Right lobe of liver (tissue), 6 donors: ENCODE data around the gene FEM1B. TPM values are rescaled to one million over a fixed set of nuclear protein-coding genes. Genes with fewer than 3 reads are reported as not detected.

Source experiments
- ATAC-seq, 4 donors: fragments of 200-7000 bp; cut with Tn5 transposase; one replicate each; pipeline ENCODE4 v1.9.1; 2020; ENCODE audit warnings: mild to moderate bottlenecking in 4 of 4, moderate library complexity in 4 of 4
- DNase-seq, 3 donors: peaks; one replicate each; pipeline ENCODE4 v3.0.0-alpha.2; 2020
- H3K27ac ChIP-seq, 3 donors: fragments of 200-600 bp; one replicate each; pipeline ENCODE4 v1.8.0; 2022
- H3K27me3 ChIP-seq, 2 donors: fragments of 200-600 bp; one replicate each; pipeline ENCODE4 v1.8.0; 2022
- H3K36me3 ChIP-seq, 4 donors: fragments of 200-600 bp; sonication (generic) in 1 of 4; one replicate each; pipeline versions ENCODE4 v1.5.1 to v1.8.0; 2017 to 2022; ENCODE audit warnings: control low read depth in 1 of 4
- H3K4me1 ChIP-seq, 4 donors: fragments of 200-600 bp; sonication (generic) in 1 of 4; one replicate each; pipeline versions ENCODE4 v1.5.1 to v1.8.0; 2017 to 2022; ENCODE audit warnings: control low read depth in 1 of 4
- H3K4me3 ChIP-seq, 3 donors: fragments of 200-600 bp; one replicate each; pipeline ENCODE4 v1.8.0; 2022
- H3K9me3 ChIP-seq, 4 donors: fragments of 200-600 bp; sonication (generic) in 1 of 4; one replicate each; pipeline versions ENCODE4 v1.5.1 to v1.8.0; 2017 to 2022; ENCODE audit warnings: control low read depth in 1 of 4
- POLR2A ChIP-seq: fragments of 450-650 bp; IDR thresholded peaks from one replicate; pipeline ENCODE4 v1.6.1; 2017; ENCODE audit warnings: antibody characterized with exemption, mild to moderate bottlenecking
- WGBS: methylation state at CpG from one replicate; pipeline ENCODE4 v1.1.6; 2018; ENCODE audit warnings: low coverage, low lambda C conversion rate; ENCODE audit not compliant: insufficient coverage; ENCODE audit errors: missing lambda C conversion rate; 5-methylcytosine and 5-hydroxymethylcytosine counted together
- intact Hi-C, 2 donors: fragments of 100-400 bp; cut with DNase I; formaldehyde crosslinking; loops; one replicate each; pipeline versions ENCODE4 v1.11.2 to v1.14.1; 2022
- total RNA-seq, 6 experiments: library from RNA; depleted of rRNA in 2 of 6; stranded (reverse); fragments of >200 nt in 2 of 6; fragmentation: NEBNext Ultra II Directional in 3 of 6; extraction: Animal tissue kit (Norgen Biotek cat#: 25700) in 3 of 6; gene quantifications; one replicate each; pipeline versions ENCODE4 v1.1.0 to v1.2.4, GENCODE V29; 2016 to 2023
- TF ChIP-seq, protein P1 (sequence below), 4 donors: fragments of 200-600 bp in 3 of 4; fragments of 450-650 bp in 1 of 4; IDR thresholded peaks; one replicate each; pipeline versions ENCODE4 v1.5.1 to v1.8.0; 2016 to 2022; ENCODE audit warnings: antibody characterized with exemption in 4 of 4, mild to moderate bottlenecking in 2 of 4
- donor health status: DM: no; HTN: yes; CAD: no.
- donor health status: DM: no; HTN: no; CAD: no.
- donor health status: DM: no; HTN: no; CAD: no.
- donor health status: DM: no; HTN: yes; CAD: no.
- donor health status: DM: no; HTN: yes; CAD: no.

Gene FEM1B
- total RNA-seq, 6 experiments from 2014 or later: 17.7 to 28.3 (median 23.1) TPM

DNA sequence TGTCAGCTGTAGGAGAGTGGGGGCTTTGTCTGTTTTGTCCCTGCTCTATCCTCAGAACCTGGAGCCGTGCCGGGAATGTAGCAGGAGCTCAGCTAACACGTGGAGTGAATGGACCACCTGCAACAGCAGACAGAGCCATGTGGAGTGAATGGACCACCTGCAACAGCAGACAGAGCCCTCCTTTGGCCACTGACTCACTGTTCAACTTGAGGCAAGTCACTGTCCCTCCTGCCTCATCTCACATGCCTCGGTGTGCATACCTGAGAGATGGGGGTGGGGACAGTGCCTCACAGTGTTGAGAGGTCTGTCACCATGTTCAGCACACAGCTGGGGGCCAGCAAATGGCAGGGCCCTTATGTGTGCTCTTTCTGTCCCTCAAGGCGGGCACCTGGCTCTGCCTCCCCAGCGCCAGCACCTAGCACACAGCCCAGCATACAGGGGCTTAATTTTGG is 27.9 kb downstream of the FEM1B start:
- 87% methylated on average over 4 of the region's 6 CpGs for WGBS
- H3K4me3 ChIP-seq: no peak overlapping the region
- H3K36me3 ChIP-seq: no peaks in the 10 kb centered on the region
- ATAC-seq (no peak), DNase-seq (peak in 1 of 3 donors; percentile 31)
- no peak for TF ChIP-seq POLR2A
- TF ChIP-seq, protein P1, sequence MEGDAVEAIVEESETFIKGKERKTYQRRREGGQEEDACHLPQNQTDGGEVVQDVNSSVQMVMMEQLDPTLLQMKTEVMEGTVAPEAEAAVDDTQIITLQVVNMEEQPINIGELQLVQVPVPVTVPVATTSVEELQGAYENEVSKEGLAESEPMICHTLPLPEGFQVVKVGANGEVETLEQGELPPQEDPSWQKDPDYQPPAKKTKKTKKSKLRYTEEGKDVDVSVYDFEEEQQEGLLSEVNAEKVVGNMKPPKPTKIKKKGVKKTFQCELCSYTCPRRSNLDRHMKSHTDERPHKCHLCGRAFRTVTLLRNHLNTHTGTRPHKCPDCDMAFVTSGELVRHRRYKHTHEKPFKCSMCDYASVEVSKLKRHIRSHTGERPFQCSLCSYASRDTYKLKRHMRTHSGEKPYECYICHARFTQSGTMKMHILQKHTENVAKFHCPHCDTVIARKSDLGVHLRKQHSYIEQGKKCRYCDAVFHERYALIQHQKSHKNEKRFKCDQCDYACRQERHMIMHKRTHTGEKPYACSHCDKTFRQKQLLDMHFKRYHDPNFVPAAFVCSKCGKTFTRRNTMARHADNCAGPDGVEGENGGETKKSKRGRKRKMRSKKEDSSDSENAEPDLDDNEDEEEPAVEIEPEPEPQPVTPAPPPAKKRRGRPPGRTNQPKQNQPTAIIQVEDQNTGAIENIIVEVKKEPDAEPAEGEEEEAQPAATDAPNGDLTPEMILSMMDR (IDR thresholded peaks at IDR 0.05): no peak
- H3K27ac ChIP-seq: no peak overlapping the region
- H3K27me3 ChIP-seq: no peaks in the 10 kb centered on the region
- H3K9me3 ChIP-seq: no peaks in the 10 kb centered on the region
- intact Hi-C loops: loop anchor here in 1 of 2 donors (10.0 kb wide), 1 partner anchor 51 kb away; no protein-coding TSS in a partner anchor
- H3K4me1 ChIP-seq: peaks cover 0 to 20% (median 3%) of the 10 kb centered on the region in 4 donors

DNA sequence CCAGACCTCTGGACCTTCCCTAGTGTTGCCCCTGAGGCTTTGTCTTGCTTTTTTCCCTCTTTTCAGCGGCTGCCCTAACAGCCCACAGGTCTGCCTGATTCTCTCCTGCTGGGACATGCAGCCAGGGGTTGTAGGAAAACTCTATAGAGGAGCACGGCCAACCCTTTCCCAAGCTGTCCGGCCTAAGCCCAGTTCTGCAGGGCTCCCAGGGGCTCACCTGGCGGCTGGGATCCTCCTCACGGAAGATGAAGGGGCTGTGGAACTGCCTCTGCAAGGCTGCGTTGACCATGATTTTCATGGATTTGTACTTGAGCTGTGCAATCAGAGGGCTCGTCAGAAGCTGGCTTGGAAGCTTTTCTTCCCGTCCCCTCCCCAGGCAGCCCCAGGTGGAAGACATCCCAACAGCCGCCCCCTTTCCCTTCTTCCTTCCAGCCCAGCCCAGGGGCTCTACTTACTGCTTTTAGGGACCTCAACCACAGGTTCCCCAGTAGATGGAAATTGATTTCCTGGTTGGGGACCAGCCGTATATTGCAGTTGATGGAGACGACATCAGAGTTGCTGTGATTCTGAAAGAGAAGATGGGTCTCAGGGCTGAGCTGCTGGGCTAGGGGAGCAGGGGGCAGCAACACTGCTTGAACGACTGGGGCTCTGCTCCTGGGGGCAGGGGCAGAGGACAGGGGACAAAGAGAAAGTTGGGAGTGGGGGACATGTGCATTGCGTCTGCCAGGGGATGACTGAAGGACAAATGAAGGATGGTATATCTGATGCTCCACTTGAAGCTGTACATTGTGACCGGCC is 29.8 kb downstream of the FEM1B start:
- Histone ChIP-seq H3K27me3 (no peaks in the 10 kb centered on the region), H3K36me3 (no peaks in the 10 kb centered on the region), H3K4me3 (no peak overlapping the region), H3K4me1 (peaks cover 0 to 8% (median 3%) of the 10 kb centered on the region in 4 donors), H3K9me3 (no peaks in the 10 kb centered on the region), H3K27ac (no peak overlapping the region)
- ATAC-seq (no peak), DNase-seq (peak in 1 of 3 donors; percentile 32)
- WGBS: 53% methylated on average over 10 of the region's 14 CpGs
- TF ChIP-seq, protein P1 (IDR thresholded peaks at IDR 0.05): no peak
- TF ChIP-seq POLR2A: no peak
- intact Hi-C loops: loop anchor here in 1 of 2 donors (10.0 kb wide), 1 partner anchor 53 kb away; no protein-coding TSS in a partner anchor

DNA sequence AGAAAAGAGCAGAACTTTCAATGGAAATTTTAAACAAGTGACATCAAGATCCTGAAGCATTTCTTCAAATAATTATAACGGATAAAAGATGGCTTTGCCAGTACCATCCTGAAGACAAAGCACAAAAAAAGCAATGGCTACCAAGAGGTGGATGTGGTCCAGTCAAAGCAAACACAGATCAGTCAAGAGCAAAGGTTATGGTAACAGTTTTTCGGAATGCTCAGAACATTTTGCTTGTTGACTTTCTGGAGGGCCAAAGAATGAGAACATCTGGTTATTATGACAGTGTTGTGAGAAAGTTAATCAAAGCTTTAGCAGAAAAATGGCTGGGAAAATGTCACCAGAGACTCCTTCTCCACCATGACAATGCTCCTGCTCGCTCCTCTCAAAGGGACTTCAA is 31.5 kb downstream of the FEM1B start:
- Histone ChIP-seq H3K27ac (no peak overlapping the region), H3K27me3 (no peaks in the 10 kb centered on the region), H3K36me3 (no peaks in the 10 kb centered on the region), H3K4me3 (no peak overlapping the region), H3K4me1 (peaks cover 0 to 8% (median 3%) of the 10 kb centered on the region in 4 donors), H3K9me3 (no peaks in the 10 kb centered on the region)
- intact Hi-C loops: loop anchor here in 1 of 2 donors (10.0 kb wide), 1 partner anchor 54 kb away; no protein-coding TSS in a partner anchor
- ATAC-seq: peak in 1 of 4 donors; percentile 24
- 45% methylated on average over 3 of the region's 3 CpGs for WGBS
- TF ChIP-seq POLR2A: no peak
- TF ChIP-seq, protein P1 (IDR thresholded peaks at IDR 0.05): no peak
- peak in 1 of 3 donors; percentile 19 for DNase-seq

DNA sequence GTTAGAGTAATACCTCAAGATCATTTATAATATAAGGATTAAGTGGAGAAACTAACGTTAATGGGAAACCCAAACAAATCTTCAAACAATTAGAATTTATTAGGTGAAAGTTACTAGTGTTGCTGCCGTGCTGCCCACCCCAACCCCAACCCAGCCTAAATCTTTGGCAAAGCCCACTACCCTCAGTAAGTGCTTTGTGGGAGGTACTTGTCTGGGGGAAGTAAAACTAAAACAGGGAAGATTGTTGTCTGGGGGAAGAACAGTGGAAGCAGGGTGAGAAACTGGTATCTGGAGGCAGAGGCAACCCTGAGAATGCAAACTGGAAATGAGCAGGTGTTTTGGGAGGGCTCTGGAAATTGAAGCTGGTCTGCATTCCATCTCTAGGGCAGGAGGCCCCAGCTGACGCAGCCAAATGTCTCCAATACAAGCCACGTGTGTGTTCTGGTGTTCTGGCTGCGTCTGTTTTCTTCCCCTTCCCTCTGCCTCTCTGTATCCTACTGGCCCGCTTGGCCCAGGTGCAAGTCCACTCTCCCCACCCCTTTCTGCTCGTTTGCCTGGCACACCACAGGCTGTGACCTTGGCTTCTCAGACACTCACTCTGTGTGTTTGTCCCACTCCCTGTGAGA is 32.7 kb downstream of the FEM1B start:
- TF ChIP-seq POLR2A: no peak
- TF ChIP-seq, protein P1 (IDR thresholded peaks at IDR 0.05): no peak
- peak; percentile 56 to 75 (median 72) for ATAC-seq
- intact Hi-C loops: loop anchor here in 1 of 2 donors (10.0 kb wide), 1 partner anchor 75 kb away; no protein-coding TSS in a partner anchor
- H3K36me3 ChIP-seq: no peaks in the 10 kb centered on the region
- no peaks in the 10 kb centered on the region for H3K9me3 ChIP-seq
- peaks cover 0 to 8% (median 3%) of the 10 kb centered on the region in 4 donors for H3K4me1 ChIP-seq
- WGBS: 37% methylated on average over 6 of the region's 7 CpGs
- H3K4me3 ChIP-seq: no peak overlapping the region
- H3K27ac ChIP-seq: peak overlapping the region in 1 of 3 donors; percentile 50
- H3K27me3 ChIP-seq: no peaks in the 10 kb centered on the region
- peak in 2 of 3 donors; percentile 71 to 80 for DNase-seq
